H9 (cell line): ENCODE data around the gene LACRT. TPM values are rescaled to one million over a fixed set of nuclear protein-coding genes. Genes with fewer than 3 reads are reported as not detected.

ENCODE experiments used
- DNase-seq: peaks from one replicate; pipeline ENCODE4 v3.0.0-alpha.2; 2017
- H2AFZ ChIP-seq: one replicate; pipeline ENCODE4 v1.6.1; 2013; ENCODE audit warnings: mild to moderate bottlenecking, low read length, control low read depth, moderate library complexity
- H2AK5ac ChIP-seq: 2 replicates; pipeline ENCODE4 v1.6.1; 2013; ENCODE audit warnings: low read length, control low read depth, mixed read lengths; ENCODE audit not compliant: insufficient read length
- H2BK120ac ChIP-seq: one replicate; pipeline ENCODE4 v1.6.1; 2013; ENCODE audit warnings: low read depth, mild to moderate bottlenecking, low read length, control low read depth, inconsistent platforms; ENCODE audit not compliant: poor library complexity, severe bottlenecking
- H2BK12ac ChIP-seq: 2 replicates; pipeline ENCODE4 v1.6.1; 2013; ENCODE audit warnings: low read length, control low read depth, mixed read lengths, low read depth; ENCODE audit not compliant: insufficient read length
- H2BK15ac ChIP-seq: 2 replicates; pipeline ENCODE4 v1.6.1; 2013; ENCODE audit warnings: low read depth, low read length, control low read depth
- H2BK20ac ChIP-seq: one replicate; pipeline ENCODE4 v1.6.1; 2013; ENCODE audit warnings: low read depth, mild to moderate bottlenecking, low read length, control low read depth, inconsistent platforms; ENCODE audit not compliant: poor library complexity, severe bottlenecking
- H2BK5ac ChIP-seq: 2 replicates; pipeline ENCODE4 v1.6.1; 2013; ENCODE audit warnings: low read length, control low read depth, mixed read lengths; ENCODE audit not compliant: insufficient read length
- H3K14ac ChIP-seq: 2 replicates; pipeline ENCODE4 v1.6.1; 2013; ENCODE audit warnings: low read length, control low read depth; ENCODE audit not compliant: insufficient read depth
- H3K18ac ChIP-seq: 2 replicates; pipeline ENCODE4 v1.6.1; 2013; ENCODE audit warnings: low read depth, mild to moderate bottlenecking, mixed read lengths, low read length, control low read depth; ENCODE audit not compliant: insufficient read length
- H3K23ac ChIP-seq: 2 replicates; pipeline ENCODE4 v1.6.1; 2013; ENCODE audit warnings: low read length, control low read depth, mixed read lengths, low read depth; ENCODE audit not compliant: insufficient read length
- H3K23me2 ChIP-seq: 2 replicates; pipeline ENCODE4 v1.6.1; 2013; ENCODE audit warnings: low read depth, mild to moderate bottlenecking, mixed read lengths, low read length, control low read depth; ENCODE audit not compliant: insufficient read length, poor library complexity, severe bottlenecking
- H3K27ac ChIP-seq: 2 replicates; pipeline ENCODE4 v1.5.1; 2013; ENCODE audit warnings: low read length, control low read depth, mixed read lengths, low read depth; ENCODE audit not compliant: insufficient read length
- H3K27me3 ChIP-seq: 2 replicates; pipeline ENCODE4 v1.6.1; 2013; ENCODE audit warnings: low read length, control low read depth, inconsistent platforms; ENCODE audit not compliant: insufficient read depth
- H3K4ac ChIP-seq: 2 replicates; pipeline ENCODE4 v1.6.1; 2013; ENCODE audit warnings: low read depth, mild to moderate bottlenecking, control low read depth, inconsistent platforms, low read length, moderate library complexity
- H3K4me1 ChIP-seq: 2 replicates; pipeline ENCODE4 v1.6.1; 2013; ENCODE audit warnings: low read length, control low read depth, inconsistent platforms; ENCODE audit not compliant: insufficient read depth
- H3K4me2 ChIP-seq: 2 replicates; pipeline ENCODE4 v1.6.1; 2013; ENCODE audit warnings: low read length, control low read depth, mixed read lengths; ENCODE audit not compliant: insufficient read length, insufficient read depth
- H3K56ac ChIP-seq: 2 replicates; pipeline ENCODE4 v1.6.1; 2013; ENCODE audit warnings: low read depth, mild to moderate bottlenecking, mixed read lengths, low read length, control low read depth; ENCODE audit not compliant: insufficient read length
- H3K79me1 ChIP-seq: 2 replicates; pipeline ENCODE4 v1.6.1; 2013; ENCODE audit warnings: low read depth, mild to moderate bottlenecking, moderate library complexity, low read length, control low read depth, inconsistent platforms; ENCODE audit not compliant: insufficient read depth, poor library complexity, severe bottlenecking
- H3K79me2 ChIP-seq: 2 replicates; pipeline ENCODE4 v1.6.1; 2013; ENCODE audit warnings: low read length, control low read depth, inconsistent platforms; ENCODE audit not compliant: insufficient read depth
- H3K9ac ChIP-seq: 2 replicates; pipeline ENCODE4 v1.6.1; 2013; ENCODE audit warnings: low read length, control low read depth, mixed read lengths; ENCODE audit not compliant: insufficient read length; ENCODE audit errors: extremely low read depth
- H3K9me3 ChIP-seq: one replicate; pipeline ENCODE4 v1.6.1; 2013; ENCODE audit warnings: low read depth, low read length, inconsistent platforms; ENCODE audit not compliant: control insufficient read depth
- H3T11ph ChIP-seq: one replicate; pipeline ENCODE4 v1.6.1; 2013; ENCODE audit warnings: mild to moderate bottlenecking, low read length, control low read depth, inconsistent platforms
- H4K20me1 ChIP-seq: one replicate; pipeline ENCODE4 v1.6.1; 2013; ENCODE audit not compliant: control insufficient read depth, insufficient read length, insufficient read depth
- H4K5ac ChIP-seq: 2 replicates; pipeline ENCODE4 v1.6.1; 2013; ENCODE audit warnings: low read depth, mild to moderate bottlenecking, mixed read lengths, low read length, control low read depth; ENCODE audit not compliant: insufficient read length
- H4K8ac ChIP-seq: replicated peaks from 2 replicates; pipeline ENCODE4 v1.6.1; 2013; ENCODE audit warnings: low read length, control low read depth, mixed read lengths, low read depth; ENCODE audit not compliant: insufficient read length
- H4K91ac ChIP-seq: 2 replicates; pipeline ENCODE4 v1.6.1; 2013; ENCODE audit warnings: low read depth, mild to moderate bottlenecking, moderate library complexity, mixed read lengths, low read length, control low read depth; ENCODE audit not compliant: insufficient read length
- H3K27ac Mint-ChIP-seq, 3 experiments: 2 replicates in 2 of 3; 3 replicates in 1 of 3; pipeline ENCODE4 v1.8.0; 2020 to 2021; ENCODE audit warnings: mixed read lengths in 3 of 3, mild to moderate bottlenecking in 1 of 3, moderate library complexity in 1 of 3
- H3K27me3 Mint-ChIP-seq: 2 replicates; pipeline ENCODE4 v1.8.0; 2021; ENCODE audit warnings: low read depth, mild to moderate bottlenecking, moderate library complexity, mixed read lengths
- H3K36me3 Mint-ChIP-seq, 3 experiments: 2 replicates in 2 of 3; 3 replicates in 1 of 3; pipeline ENCODE4 v1.8.0; 2020 to 2021; ENCODE audit warnings: low read depth in 3 of 3, mixed read lengths in 3 of 3; ENCODE audit not compliant: insufficient read depth in 1 of 3
- H3K4me1 Mint-ChIP-seq, 2 experiments: 2 replicates each; pipeline ENCODE4 v1.8.0; 2020; ENCODE audit warnings: mixed read lengths in 2 of 2
- H3K4me3 Mint-ChIP-seq, 2 experiments: 2 replicates in 1 of 2; 3 replicates in 1 of 2; pipeline ENCODE4 v1.8.0; 2020 to 2021; ENCODE audit warnings: mild to moderate bottlenecking in 2 of 2, mixed read lengths in 2 of 2, moderate library complexity in 1 of 2
- H3K9me3 Mint-ChIP-seq, 2 experiments: 2 replicates in 1 of 2; 3 replicates in 1 of 2; pipeline ENCODE4 v1.8.0; 2020; ENCODE audit warnings: mild to moderate bottlenecking in 2 of 2, mixed read lengths in 2 of 2, moderate library complexity in 1 of 2
- WGBS: extraction: QIAGEN DNeasy Blood & Tissue Kit; methylation state at CpG from one replicate; pipeline ENCODE4 v1.1.7; 2013; ENCODE audit warnings: missing lambda C conversion rate, low lambda C conversion rate, mixed read lengths; ENCODE audit not compliant: insufficient read length; ENCODE audit errors: extremely low coverage; 5-methylcytosine and 5-hydroxymethylcytosine counted together
- total RNA-seq: library from RNA; stranded (reverse); gene quantifications from 2 replicates; pipeline ENCODE4 v1.2.1, GENCODE V29; 2021
- TF ChIP-seq, protein P1 (sequence below): fragments of 200-600 bp; sonication (generic); conservative IDR thresholded peaks from 3 replicates; pipeline ENCODE4 v1.8.0; 2021; ENCODE audit warnings: antibody characterized with exemption, mild to moderate bottlenecking

Gene LACRT
- total RNA-seq, 1 experiment from 2014 or later, result not detected

DNA sequence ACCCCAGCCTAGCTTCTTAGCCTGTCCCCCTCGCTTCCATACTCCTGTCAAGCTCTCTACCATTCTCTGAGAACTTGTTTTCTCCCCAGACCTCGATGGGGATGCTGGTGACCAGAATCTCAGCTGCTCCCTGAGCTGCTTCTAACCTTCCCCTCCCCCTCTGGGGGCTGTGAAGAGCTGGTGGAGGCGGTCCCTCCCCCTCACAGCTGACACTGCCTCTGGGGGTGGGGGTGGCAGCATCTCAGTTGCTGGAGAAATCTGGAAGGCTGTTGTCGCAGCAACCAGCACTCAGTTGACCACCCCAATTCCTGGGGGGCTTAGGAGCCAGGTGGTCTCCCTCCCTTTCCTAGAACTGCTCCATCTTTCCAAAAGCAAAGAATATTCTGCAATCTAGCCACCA, 51.0 kb downstream of the LACRT start:
- H3K27me3 ChIP-seq, result peaks cover 5% of the 10 kb centered on the region; the same call in 1 of the 2 replicates
- H2BK5ac ChIP-seq, result no peak overlapping the region
- Mint-ChIP-seq H3K4me1 (peaks cover 32 to 65% of the 10 kb centered on the region in 2 experiments), H3K27me3 (peaks cover 80% of the 10 kb centered on the region), H3K27ac (no peak overlapping the region), H3K9me3 (no peaks in the 10 kb centered on the region; a peak in 1 of 5 replicates), H3K36me3 (peaks cover 0 to 6% (median 0%) of the 10 kb centered on the region in 3 experiments; a peak in 2 of 7 replicates), H3K4me3 (no peak overlapping the region)
- no peaks in the 10 kb centered on the region for H4K20me1 ChIP-seq
- H2AK5ac ChIP-seq, result no peak overlapping the region
- no peaks in the 10 kb centered on the region for H3K79me1 ChIP-seq
- no peak overlapping the region for H3K18ac ChIP-seq
- H2BK20ac ChIP-seq, result no peak overlapping the region
- no peak for DNase-seq
- H3K4me1 ChIP-seq, result no peaks in the 10 kb centered on the region
- no peak overlapping the region for H3K23ac ChIP-seq
- no peak overlapping the region for H2BK15ac ChIP-seq
- H2AFZ ChIP-seq, result no peak overlapping the region
- H3K4me2 ChIP-seq, result no peak overlapping the region
- TF ChIP-seq, protein P1, sequence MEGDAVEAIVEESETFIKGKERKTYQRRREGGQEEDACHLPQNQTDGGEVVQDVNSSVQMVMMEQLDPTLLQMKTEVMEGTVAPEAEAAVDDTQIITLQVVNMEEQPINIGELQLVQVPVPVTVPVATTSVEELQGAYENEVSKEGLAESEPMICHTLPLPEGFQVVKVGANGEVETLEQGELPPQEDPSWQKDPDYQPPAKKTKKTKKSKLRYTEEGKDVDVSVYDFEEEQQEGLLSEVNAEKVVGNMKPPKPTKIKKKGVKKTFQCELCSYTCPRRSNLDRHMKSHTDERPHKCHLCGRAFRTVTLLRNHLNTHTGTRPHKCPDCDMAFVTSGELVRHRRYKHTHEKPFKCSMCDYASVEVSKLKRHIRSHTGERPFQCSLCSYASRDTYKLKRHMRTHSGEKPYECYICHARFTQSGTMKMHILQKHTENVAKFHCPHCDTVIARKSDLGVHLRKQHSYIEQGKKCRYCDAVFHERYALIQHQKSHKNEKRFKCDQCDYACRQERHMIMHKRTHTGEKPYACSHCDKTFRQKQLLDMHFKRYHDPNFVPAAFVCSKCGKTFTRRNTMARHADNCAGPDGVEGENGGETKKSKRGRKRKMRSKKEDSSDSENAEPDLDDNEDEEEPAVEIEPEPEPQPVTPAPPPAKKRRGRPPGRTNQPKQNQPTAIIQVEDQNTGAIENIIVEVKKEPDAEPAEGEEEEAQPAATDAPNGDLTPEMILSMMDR, result no peak
- no peak overlapping the region for H4K91ac ChIP-seq
- peaks cover 11% of the 10 kb centered on the region for H3K23me2 ChIP-seq
- H3K14ac ChIP-seq, result no peak overlapping the region
- no peak overlapping the region for H4K5ac ChIP-seq
- H3T11ph ChIP-seq, result no peak overlapping the region
- no CpG with 5 or more reads among the region's 4 CpGs for WGBS
- no peak overlapping the region for H2BK120ac ChIP-seq
- no peak overlapping the region for H2BK12ac ChIP-seq
- H3K79me2 ChIP-seq, result no peaks in the 10 kb centered on the region
- no peaks in the 10 kb centered on the region for H3K9me3 ChIP-seq
- H3K27ac ChIP-seq, result no peak overlapping the region
- no peak overlapping the region for H3K4ac ChIP-seq
- H4K8ac ChIP-seq, result no peak overlapping the region
- H3K9ac ChIP-seq, result no peak overlapping the region
- H3K56ac ChIP-seq, result no peak overlapping the region
